BE2C (cell line): ENCODE results near the gene SLC7A7.
"Not testable (repeated sequence)": the region's sequence is repeated elsewhere in the genome, so short reads cannot be mapped to it uniquely, and the experiment has no call there.

Experiments used
- DNase-seq: peaks from one replicate; pipeline ENCODE4 v3.0.0-alpha.2; 2020
- H3K27me3 ChIP-seq: fragments of 250-450 bp; sonication (Bioruptor Pico); 2 replicates; pipeline ENCODE4 v1.5.1; 2020; ENCODE audit warnings: mild to moderate bottlenecking
- H3K36me3 ChIP-seq: fragments of 250-450 bp; sonication (Bioruptor Pico); 2 replicates; pipeline ENCODE4 v1.5.1; 2020; ENCODE audit warnings: mild to moderate bottlenecking
- H3K4me1 ChIP-seq: fragments of 250-450 bp; sonication (Bioruptor Pico); 2 replicates; pipeline ENCODE4 v1.5.1; 2020
- H3K4me3 ChIP-seq: 2 replicates; pipeline ENCODE4 v1.5.1; 2011; ENCODE audit warnings: low read depth, low read length
- H3K9me3 ChIP-seq: fragments of 250-450 bp; sonication (Bioruptor Pico); 2 replicates; pipeline ENCODE4 v1.5.1; 2020
- TF ChIP-seq, protein P1 (sequence below): IDR thresholded peaks from 2 replicates; pipeline ENCODE4 v1.5.1; 2012; ENCODE audit warnings: mild to moderate bottlenecking, low read depth, low read length

The SLC7A7 gene

DNA sequence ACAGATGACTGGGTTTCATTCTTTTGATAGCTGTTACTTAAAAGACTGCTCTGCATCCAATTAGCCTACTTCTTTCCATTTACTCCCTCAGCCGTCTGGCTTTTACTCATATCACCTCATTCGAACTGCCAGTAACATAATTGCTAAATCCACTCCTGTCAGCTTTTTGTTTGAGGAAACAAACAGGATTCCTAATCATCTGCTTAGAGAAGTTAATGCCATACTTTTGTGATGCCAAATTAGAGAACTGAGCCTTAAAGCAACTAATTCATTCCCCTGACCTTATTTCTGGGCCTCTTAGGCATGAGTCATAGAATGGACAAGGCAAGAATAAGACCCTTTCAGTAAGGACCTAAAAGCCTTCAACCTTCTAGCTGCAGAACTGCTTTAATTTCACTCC, 45.9 kb downstream of the SLC7A7 start:
- Histone ChIP-seq H3K27me3 (no peaks in the 10 kb centered on the region), H3K4me3 (no peak overlapping the region), H3K36me3 (peaks cover 39% of the 10 kb centered on the region), H3K9me3 (no peaks in the 10 kb centered on the region), H3K4me1 (peaks cover 3% of the 10 kb centered on the region)
- TF ChIP-seq, protein P1, sequence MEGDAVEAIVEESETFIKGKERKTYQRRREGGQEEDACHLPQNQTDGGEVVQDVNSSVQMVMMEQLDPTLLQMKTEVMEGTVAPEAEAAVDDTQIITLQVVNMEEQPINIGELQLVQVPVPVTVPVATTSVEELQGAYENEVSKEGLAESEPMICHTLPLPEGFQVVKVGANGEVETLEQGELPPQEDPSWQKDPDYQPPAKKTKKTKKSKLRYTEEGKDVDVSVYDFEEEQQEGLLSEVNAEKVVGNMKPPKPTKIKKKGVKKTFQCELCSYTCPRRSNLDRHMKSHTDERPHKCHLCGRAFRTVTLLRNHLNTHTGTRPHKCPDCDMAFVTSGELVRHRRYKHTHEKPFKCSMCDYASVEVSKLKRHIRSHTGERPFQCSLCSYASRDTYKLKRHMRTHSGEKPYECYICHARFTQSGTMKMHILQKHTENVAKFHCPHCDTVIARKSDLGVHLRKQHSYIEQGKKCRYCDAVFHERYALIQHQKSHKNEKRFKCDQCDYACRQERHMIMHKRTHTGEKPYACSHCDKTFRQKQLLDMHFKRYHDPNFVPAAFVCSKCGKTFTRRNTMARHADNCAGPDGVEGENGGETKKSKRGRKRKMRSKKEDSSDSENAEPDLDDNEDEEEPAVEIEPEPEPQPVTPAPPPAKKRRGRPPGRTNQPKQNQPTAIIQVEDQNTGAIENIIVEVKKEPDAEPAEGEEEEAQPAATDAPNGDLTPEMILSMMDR = no peak
- no peak for DNase-seq

DNA sequence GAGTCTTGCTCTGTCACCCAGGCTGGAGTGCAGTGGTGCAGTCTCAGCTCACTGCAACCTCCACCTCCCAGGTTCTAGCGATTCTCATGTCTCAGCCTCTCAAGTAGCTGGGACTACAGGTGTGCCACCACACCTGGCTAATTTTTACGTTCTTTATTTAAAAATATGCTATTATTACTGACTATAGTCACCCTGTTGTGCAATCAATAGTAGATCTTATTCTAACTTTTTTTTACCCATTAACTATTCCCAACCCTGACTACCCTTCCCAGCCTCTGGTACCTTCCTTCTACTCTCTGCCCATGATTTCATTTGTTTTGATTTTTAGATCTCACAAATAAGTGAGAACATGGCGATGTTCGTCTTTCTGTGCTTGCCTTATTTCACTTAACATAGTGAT, 46.3 kb downstream of the SLC7A7 start:
- TF ChIP-seq, protein P1 = no peak

DNA sequence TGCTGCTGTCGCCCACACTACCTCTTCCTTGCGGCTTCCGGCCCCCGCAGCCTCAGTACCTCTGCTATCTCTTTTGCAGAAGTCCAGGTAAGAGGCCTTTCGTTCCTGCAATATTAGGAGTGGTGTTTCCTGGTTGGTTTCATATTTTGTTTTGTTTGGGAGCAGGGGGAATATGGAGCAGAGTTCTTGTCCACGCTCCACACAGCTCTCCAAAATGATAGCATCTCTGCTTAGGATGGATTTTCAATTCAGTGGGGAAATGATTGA, 48.0 kb downstream of the SLC7A7 start:
- TF ChIP-seq, protein P1 = no peak
- no peak for DNase-seq
- Histone ChIP-seq H3K36me3 (peaks cover 36% of the 10 kb centered on the region), H3K9me3 (no peaks in the 10 kb centered on the region), H3K4me1 (peaks cover 3% of the 10 kb centered on the region), H3K4me3 (peak overlapping the region; percentile 98), H3K27me3 (no peaks in the 10 kb centered on the region)

More for the DNA sequence above, 46.3 kb downstream of the SLC7A7 start:
- Histone ChIP-seq H3K9me3 (no peaks in the 10 kb centered on the region), H3K36me3 (peaks cover 39% of the 10 kb centered on the region), H3K4me1 (peaks cover 3% of the 10 kb centered on the region), H3K4me3 (no peak overlapping the region), H3K27me3 (no peaks in the 10 kb centered on the region)
- no peak for DNase-seq

DNA sequence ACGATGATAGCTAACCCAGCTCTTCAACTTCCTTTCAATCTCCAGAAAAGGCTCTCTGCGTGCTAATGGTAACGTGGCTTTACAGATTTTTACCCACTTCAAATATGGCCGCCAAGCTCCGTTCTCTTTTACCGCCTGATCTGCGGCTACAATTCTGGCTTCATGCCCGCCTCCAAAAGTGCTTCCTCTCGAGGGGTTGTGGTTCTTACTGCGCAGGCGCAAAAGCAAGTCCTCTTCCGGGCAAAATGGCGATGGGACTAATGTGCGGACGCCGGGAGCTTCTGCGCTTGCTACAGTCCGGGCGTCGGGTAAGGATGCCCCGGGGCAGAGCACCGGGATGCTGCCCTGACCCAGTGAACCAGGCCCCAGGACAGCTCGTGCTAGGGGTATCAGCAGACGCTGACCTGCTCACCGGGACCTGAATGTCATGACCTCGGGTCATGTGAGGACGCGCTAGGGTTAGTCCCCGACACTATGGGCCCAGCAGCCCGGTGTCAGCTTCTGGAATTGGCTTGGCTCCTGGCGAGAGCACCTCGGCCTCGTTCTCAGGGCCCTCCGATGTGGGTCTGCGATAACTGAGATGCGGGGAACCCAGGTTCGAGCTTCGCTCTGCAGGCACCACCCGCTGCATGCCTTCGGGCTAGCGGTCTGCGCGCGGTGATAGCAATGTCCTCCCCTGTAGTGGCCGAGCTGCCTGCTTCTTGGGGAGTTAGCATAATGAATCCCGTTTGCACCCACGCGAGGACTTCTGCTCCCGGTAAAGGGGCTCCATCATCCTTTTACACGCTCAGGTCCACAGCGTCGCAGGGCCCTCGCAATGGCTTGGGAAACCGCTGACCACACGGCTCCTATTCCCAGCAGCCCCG, 48.5 kb downstream of the SLC7A7 start, which contains the start of gene OXA1L:
TSS of gene OXA1L (plus strand) at position 232 of the 866 bp plus-strand sequence. CDS start at position 246, 14 bp downstream.
- Histone ChIP-seq H3K4me3 (peak within 1 kb of the TSS; percentile 98), H3K36me3 (peaks cover 35% of the 10 kb centered on the region), H3K27me3 (no peaks in the 10 kb centered on the region), H3K4me1 (peaks cover 3% of the 10 kb centered on the region), H3K9me3 (no peaks in the 10 kb centered on the region)
- TF ChIP-seq, protein P1 = no peak
- DNase-seq = peak; percentile 98

DNA sequence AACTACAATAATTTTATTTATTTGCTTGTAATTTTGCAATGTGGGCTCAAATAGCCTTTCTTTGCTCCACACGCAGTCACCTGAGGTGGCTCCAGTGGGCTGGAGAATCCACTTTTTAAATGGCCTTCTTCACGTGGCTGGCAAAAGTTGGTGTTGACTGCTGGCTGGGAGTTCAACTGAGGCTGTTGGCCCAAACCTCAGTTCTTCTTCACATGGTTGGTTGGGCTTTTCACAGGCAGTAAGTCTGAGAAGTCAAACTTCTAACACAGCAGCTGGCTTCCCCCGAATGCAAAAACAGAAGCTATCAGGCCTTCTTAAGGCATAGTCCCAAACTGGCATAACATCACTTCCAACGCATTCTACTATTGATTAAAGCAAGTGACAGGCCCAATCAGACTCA, 50.9 kb downstream of the SLC7A7 start:
- H3K9me3 ChIP-seq = no peaks in the 10 kb centered on the region
- no peak for DNase-seq
- no peaks in the 10 kb centered on the region for H3K27me3 ChIP-seq
- H3K36me3 ChIP-seq = peaks cover 12% of the 10 kb centered on the region
- peaks cover 3% of the 10 kb centered on the region for H3K4me1 ChIP-seq
- H3K4me3 ChIP-seq = no peak overlapping the region
- TF ChIP-seq, protein P1 = no peak

DNA sequence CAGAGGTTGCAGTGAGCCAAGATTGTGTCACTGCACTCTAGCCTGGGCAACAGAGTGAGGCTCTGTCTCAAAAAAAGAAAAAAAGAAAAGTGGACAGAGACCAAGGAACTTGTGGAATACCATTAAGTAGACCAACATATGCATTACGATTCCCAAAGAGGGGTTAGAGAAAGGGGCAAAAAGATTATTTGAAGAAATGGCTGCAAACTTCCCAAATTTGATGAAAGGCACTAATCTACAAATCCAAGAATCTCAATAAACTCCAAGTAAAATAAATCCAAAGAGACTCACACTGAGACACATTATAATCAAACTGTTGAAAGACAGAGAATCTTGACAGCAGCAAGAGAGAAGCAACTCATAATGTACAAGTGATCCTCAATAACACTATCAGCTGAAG, 53.5 kb downstream of the SLC7A7 start:
- TF ChIP-seq, protein P1 = no peak
- Histone ChIP-seq H3K4me3 (no peak overlapping the region), H3K4me1 (no peaks in the 10 kb centered on the region), H3K27me3 (no peaks in the 10 kb centered on the region), H3K36me3 (no peaks in the 10 kb centered on the region), H3K9me3 (no peaks in the 10 kb centered on the region)
- DNase-seq = no peak

DNA sequence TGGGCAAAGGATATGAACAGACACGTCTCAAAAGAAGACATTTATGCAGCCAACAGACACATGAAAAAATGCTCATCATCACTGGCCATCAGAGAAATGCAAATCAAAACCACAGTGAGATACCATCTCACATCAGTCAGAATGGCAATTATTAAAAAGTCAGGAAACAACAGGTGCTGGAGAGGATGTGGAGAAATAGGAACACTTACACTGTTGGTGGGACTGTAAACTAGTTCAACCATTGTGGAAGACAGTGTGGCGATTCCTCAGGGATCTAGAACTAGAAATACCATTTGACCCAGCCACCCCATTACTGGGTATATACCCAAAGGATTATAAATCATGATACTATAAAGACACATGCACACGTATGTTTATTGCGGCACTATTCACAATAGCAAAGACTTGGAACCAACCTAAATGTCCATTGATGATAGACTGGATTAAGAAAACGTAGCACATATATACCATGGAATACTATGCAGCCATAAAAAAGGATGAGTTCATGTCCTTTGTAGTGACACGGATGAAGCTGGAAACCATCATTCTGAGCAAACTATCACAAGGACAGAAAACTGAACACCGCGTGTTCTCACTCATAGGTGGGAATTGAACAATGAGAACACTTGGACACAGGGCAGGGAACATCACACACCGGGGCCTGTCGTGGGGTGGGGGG, 57.1 kb downstream of the SLC7A7 start:
- H3K27me3 ChIP-seq, H3K4me1 ChIP-seq, H3K36me3 ChIP-seq, H3K4me3 ChIP-seq, H3K9me3 ChIP-seq, DNase-seq: not testable (repeated sequence)
